Right forelimb (tissue), 1 donor: Measurements from ENCODE around the gene PARD6G.

ENCODE experiments used
- DNase-seq: peaks from one replicate; pipeline ENCODE4 v3.0.0-alpha.2; 2018

Gene PARD6G

GRCh38 chr18:80205294-80205693, 42.0 kb downstream of the PARD6G start:
- no peak for DNase-seq

GRCh38 chr18:80204142-80204541, 43.2 kb downstream of the PARD6G start:
- DNase-seq, result no peak

- DNase-seq, result no peak
These were observed 44.1 kb downstream of the PARD6G start for GRCh38 chr18:80203249-80203648.

GRCh38 chr18:80202264-80202998, 44.9 kb downstream of the PARD6G start:
- no peak for DNase-seq

GRCh38 chr18:80201739-80202138, 45.6 kb downstream of the PARD6G start:
- no peak for DNase-seq

- no peak for DNase-seq
These were observed 46.2 kb downstream of the PARD6G start for GRCh38 chr18:80200932-80201672.

- DNase-seq, result no peak
These were observed 47.0 kb downstream of the PARD6G start for GRCh38 chr18:80200171-80200931.

GRCh38 chr18:80198994-80199748, 48.1 kb downstream of the PARD6G start:
- no peak for DNase-seq

GRCh38 chr18:80198391-80198790, 48.9 kb downstream of the PARD6G start:
- DNase-seq, result no peak

- DNase-seq, result no peak
These were observed 49.8 kb downstream of the PARD6G start for GRCh38 chr18:80197528-80197927.

GRCh38 chr18:80196528-80197320, 50.6 kb downstream of the PARD6G start:
- no peak for DNase-seq

GRCh38 chr18:80194874-80195570, 52.3 kb downstream of the PARD6G start:
- no peak for DNase-seq

- no peak for DNase-seq
These were observed 53.6 kb downstream of the PARD6G start for GRCh38 chr18:80193701-80194100.

- no peak for DNase-seq
These were observed 54.5 kb downstream of the PARD6G start for GRCh38 chr18:80192653-80193385.

- no peak for DNase-seq
These were observed 55.2 kb downstream of the PARD6G start for GRCh38 chr18:80191907-80192652.

GRCh38 chr18:80191264-80191663, 56.0 kb downstream of the PARD6G start:
- no peak for DNase-seq

GRCh38 chr18:80190311-80190710, 57.0 kb downstream of the PARD6G start:
- no peak for DNase-seq

GRCh38 chr18:80189531-80189865, 57.8 kb downstream of the PARD6G start:
- DNase-seq, result no peak

- DNase-seq, result no peak
These were observed 58.4 kb downstream of the PARD6G start for GRCh38 chr18:80188643-80189530.
